ENCODE results near the gene CSTB.

- no peak for TF ChIP-seq USF1 (CRISPR knock-in tag; IDR thresholded peaks at IDR 0.05)
- TF ChIP-seq, protein P1, sequence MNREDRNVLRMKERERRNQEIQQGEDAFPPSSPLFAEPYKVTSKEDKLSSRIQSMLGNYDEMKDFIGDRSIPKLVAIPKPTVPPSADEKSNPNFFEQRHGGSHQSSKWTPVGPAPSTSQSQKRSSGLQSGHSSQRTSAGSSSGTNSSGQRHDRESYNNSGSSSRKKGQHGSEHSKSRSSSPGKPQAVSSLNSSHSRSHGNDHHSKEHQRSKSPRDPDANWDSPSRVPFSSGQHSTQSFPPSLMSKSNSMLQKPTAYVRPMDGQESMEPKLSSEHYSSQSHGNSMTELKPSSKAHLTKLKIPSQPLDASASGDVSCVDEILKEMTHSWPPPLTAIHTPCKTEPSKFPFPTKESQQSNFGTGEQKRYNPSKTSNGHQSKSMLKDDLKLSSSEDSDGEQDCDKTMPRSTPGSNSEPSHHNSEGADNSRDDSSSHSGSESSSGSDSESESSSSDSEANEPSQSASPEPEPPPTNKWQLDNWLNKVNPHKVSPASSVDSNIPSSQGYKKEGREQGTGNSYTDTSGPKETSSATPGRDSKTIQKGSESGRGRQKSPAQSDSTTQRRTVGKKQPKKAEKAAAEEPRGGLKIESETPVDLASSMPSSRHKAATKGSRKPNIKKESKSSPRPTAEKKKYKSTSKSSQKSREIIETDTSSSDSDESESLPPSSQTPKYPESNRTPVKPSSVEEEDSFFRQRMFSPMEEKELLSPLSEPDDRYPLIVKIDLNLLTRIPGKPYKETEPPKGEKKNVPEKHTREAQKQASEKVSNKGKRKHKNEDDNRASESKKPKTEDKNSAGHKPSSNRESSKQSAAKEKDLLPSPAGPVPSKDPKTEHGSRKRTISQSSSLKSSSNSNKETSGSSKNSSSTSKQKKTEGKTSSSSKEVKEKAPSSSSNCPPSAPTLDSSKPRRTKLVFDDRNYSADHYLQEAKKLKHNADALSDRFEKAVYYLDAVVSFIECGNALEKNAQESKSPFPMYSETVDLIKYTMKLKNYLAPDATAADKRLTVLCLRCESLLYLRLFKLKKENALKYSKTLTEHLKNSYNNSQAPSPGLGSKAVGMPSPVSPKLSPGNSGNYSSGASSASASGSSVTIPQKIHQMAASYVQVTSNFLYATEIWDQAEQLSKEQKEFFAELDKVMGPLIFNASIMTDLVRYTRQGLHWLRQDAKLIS (CRISPR knock-in tag; IDR thresholded peaks at IDR 0.05; ENCODE audit: borderline replicate concordance), result no peak
- TF ChIP-seq ZBTB21 (CRISPR knock-in tag; IDR thresholded peaks at IDR 0.05; ENCODE audit: borderline replicate concordance), result no peak
- TF ChIP-seq ESRRA (CRISPR knock-in tag; IDR thresholded peaks at IDR 0.05; ENCODE audit: borderline replicate concordance), result no peak
- no peak for TF ChIP-seq TEAD4 (CRISPR knock-in tag; IDR thresholded peaks at IDR 0.05)
- TF ChIP-seq, protein P2, sequence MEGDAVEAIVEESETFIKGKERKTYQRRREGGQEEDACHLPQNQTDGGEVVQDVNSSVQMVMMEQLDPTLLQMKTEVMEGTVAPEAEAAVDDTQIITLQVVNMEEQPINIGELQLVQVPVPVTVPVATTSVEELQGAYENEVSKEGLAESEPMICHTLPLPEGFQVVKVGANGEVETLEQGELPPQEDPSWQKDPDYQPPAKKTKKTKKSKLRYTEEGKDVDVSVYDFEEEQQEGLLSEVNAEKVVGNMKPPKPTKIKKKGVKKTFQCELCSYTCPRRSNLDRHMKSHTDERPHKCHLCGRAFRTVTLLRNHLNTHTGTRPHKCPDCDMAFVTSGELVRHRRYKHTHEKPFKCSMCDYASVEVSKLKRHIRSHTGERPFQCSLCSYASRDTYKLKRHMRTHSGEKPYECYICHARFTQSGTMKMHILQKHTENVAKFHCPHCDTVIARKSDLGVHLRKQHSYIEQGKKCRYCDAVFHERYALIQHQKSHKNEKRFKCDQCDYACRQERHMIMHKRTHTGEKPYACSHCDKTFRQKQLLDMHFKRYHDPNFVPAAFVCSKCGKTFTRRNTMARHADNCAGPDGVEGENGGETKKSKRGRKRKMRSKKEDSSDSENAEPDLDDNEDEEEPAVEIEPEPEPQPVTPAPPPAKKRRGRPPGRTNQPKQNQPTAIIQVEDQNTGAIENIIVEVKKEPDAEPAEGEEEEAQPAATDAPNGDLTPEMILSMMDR (IDR thresholded peaks at IDR 0.05), result no peak
- no peak for TF ChIP-seq SP1 (CRISPR knock-in tag; conservative IDR thresholded peaks at IDR 0.05)
- no peak for TF ChIP-seq USF2 (CRISPR knock-in tag; IDR thresholded peaks at IDR 0.05)
- no peak for TF ChIP-seq ZNF232 (CRISPR knock-in tag; IDR thresholded peaks at IDR 0.05)
- no peak for TF ChIP-seq IRF2 (CRISPR knock-in tag; IDR thresholded peaks at IDR 0.05; ENCODE audit: borderline replicate concordance, low read depth)
- TF ChIP-seq CDX4 (CRISPR knock-in tag; IDR thresholded peaks at IDR 0.05; ENCODE audit: borderline replicate concordance), result no peak
- TF ChIP-seq, protein P3, sequence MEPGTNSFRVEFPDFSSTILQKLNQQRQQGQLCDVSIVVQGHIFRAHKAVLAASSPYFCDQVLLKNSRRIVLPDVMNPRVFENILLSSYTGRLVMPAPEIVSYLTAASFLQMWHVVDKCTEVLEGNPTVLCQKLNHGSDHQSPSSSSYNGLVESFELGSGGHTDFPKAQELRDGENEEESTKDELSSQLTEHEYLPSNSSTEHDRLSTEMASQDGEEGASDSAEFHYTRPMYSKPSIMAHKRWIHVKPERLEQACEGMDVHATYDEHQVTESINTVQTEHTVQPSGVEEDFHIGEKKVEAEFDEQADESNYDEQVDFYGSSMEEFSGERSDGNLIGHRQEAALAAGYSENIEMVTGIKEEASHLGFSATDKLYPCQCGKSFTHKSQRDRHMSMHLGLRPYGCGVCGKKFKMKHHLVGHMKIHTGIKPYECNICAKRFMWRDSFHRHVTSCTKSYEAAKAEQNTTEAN (CRISPR knock-in tag; IDR thresholded peaks at IDR 0.05), result no peak
- no peak for TF ChIP-seq ZNF512 (CRISPR knock-in tag; IDR thresholded peaks at IDR 0.05; ENCODE audit: borderline replicate concordance)
Observed at GRCh38 chr21:43736224-43736883, 39.8 kb downstream of the CSTB start.

All from WTC11 (cell line).